D721Med (cell line): ENCODE measurements around the gene KY.

Experiments
- DNase-seq: peaks from one replicate; pipeline ENCODE4 v3.0.0; 2011; ENCODE audit warnings: low spot score; ENCODE audit not compliant: insufficient read length
- FAIRE-seq: peaks from 2 replicates; lab custom pipeline; 2011; peaks lifted over from hg19 to GRCh38; lab: Jason Lieb, UNC
- CTCF ChIP-seq: IDR thresholded peaks from 2 replicates; pipeline ENCODE4 v1.5.1; 2012; ENCODE audit warnings: mild to moderate bottlenecking, control low read depth; ENCODE audit not compliant: insufficient read depth; ENCODE audit errors: missing control alignments

Gene KY

GRCh38 chr3:134567605-134568004 is 83.2 kb downstream of the KY start:
- no peak for FAIRE-seq
- TF ChIP-seq CTCF: no peak
- no peak for DNase-seq

- TF ChIP-seq CTCF: no peak
- no peak for FAIRE-seq
- no peak for DNase-seq
Measured at GRCh38 chr3:134564991-134565390, 85.8 kb downstream of the KY start.

- FAIRE-seq (no peak), DNase-seq (no peak)
- TF ChIP-seq CTCF: no peak
Measured at GRCh38 chr3:134563601-134564000, 87.2 kb downstream of the KY start.

GRCh38 chr3:134562055-134562454 is 88.8 kb downstream of the KY start:
- TF ChIP-seq CTCF: no peak
- DNase-seq (no peak), FAIRE-seq (no peak)

GRCh38 chr3:134559591-134559990 is 91.2 kb downstream of the KY start:
- no peak for TF ChIP-seq CTCF
- DNase-seq (no peak), FAIRE-seq (no peak)
